Endothelial cell of umbilical vein (primary cell): Measurements from ENCODE around the gene CD8A. TPM values are rescaled to one million over a fixed set of nuclear protein-coding genes. Genes with fewer than 3 reads are reported as not detected.

Experiments
- BruUV-seq: library from RNA; stranded (reverse); fragments of 400-500 nt; replicated peaks from 2 replicates; lab custom pipeline; 2021; lab: Mats Ljungman, UMichigan
- CTCF ChIA-PET: fragments of 300-600, 350-600 bp; sonication (Branson Sonifier 250); formaldehyde crosslinking; loops from one replicate; lab custom pipeline; 2021; ENCODE audit warnings: antibody characterized with exemption, inconsistent platforms; lab: Charles Lee
- POLR2A ChIA-PET: fragments of 300-600, 350-600 bp; sonication (Branson Sonifier 250); formaldehyde crosslinking; loops from one replicate; lab custom pipeline; 2021; ENCODE audit warnings: antibody characterized with exemption, inconsistent platforms; lab: Charles Lee
- DNase-seq: peaks from one replicate; pipeline ENCODE4 v3.0.0-alpha.2; 2011; ENCODE audit warnings: low read depth, low spot score
- FAIRE-seq: peaks from 2 replicates; lab custom pipeline; 2011; peaks lifted over from hg19 to GRCh38; lab: Jason Lieb, UNC
- H2AFZ ChIP-seq: 2 replicates; pipeline ENCODE4 v1.6.0; 2012; ENCODE audit warnings: low read depth, low read length, control low read depth, inconsistent platforms
- H3K27ac ChIP-seq: 2 replicates; pipeline ENCODE4 v1.5.1; 2011; ENCODE audit warnings: low read depth, mild to moderate bottlenecking, control low read depth, low read length, moderate library complexity; ENCODE audit not compliant: insufficient read depth
- H3K27me3 ChIP-seq, 2 experiments: 2 replicates each; pipeline versions ENCODE4 v1.6.0 to v1.6.1; 2011; ENCODE audit warnings: low read length in 2 of 2, mixed read lengths in 1 of 2; ENCODE audit not compliant: control insufficient read depth in 2 of 2, insufficient read depth in 2 of 2
- H3K36me3 ChIP-seq, 2 experiments: 2 replicates in 1 of 2; 3 replicates in 1 of 2; pipeline ENCODE4 v1.5.1; 2011; ENCODE audit warnings: low read length in 2 of 2, mild to moderate bottlenecking in 1 of 2, moderate library complexity in 1 of 2; ENCODE audit not compliant: control insufficient read depth in 2 of 2, insufficient read depth in 2 of 2; ENCODE audit errors: extremely low read depth in 1 of 2
- H3K4me1 ChIP-seq: 3 replicates; pipeline ENCODE4 v1.5.1; 2011; ENCODE audit warnings: mild to moderate bottlenecking, low read length; ENCODE audit not compliant: control insufficient read depth, insufficient read depth; ENCODE audit errors: extremely low read depth
- H3K4me2 ChIP-seq: 2 replicates; pipeline ENCODE4 v1.6.1; 2011; ENCODE audit warnings: low read length, control low read depth, mixed read lengths; ENCODE audit not compliant: insufficient read depth
- H3K4me3 ChIP-seq, 3 experiments: fragments of 200-600 bp in 1 of 3; sonication (generic), shearing (Covaris generic) in 1 of 3; replicated peaks in 1 of 3; 2 replicates each; pipeline ENCODE4 v1.5.1; 2011 to 2016; ENCODE audit warnings: control low read depth in 3 of 3, low read length in 3 of 3, mild to moderate bottlenecking in 2 of 3, inconsistent platforms in 1 of 3, low read depth in 1 of 3, moderate library complexity in 1 of 3; ENCODE audit not compliant: insufficient read depth in 1 of 3
- H3K79me2 ChIP-seq: 2 replicates; pipeline ENCODE4 v1.6.0; 2012; ENCODE audit warnings: low read length, inconsistent platforms; ENCODE audit not compliant: control insufficient read depth, insufficient read depth
- H3K9ac ChIP-seq: replicated peaks from 2 replicates; pipeline ENCODE3; 2011; ENCODE audit warnings: low read length, control low read depth; ENCODE audit not compliant: insufficient read depth; ENCODE audit errors: extremely low read depth
- H3K9me1 ChIP-seq: replicated peaks from 3 replicates; pipeline ENCODE4 v1.6.0; 2011; ENCODE audit warnings: mild to moderate bottlenecking, low read length; ENCODE audit not compliant: control insufficient read depth, insufficient read depth; ENCODE audit errors: extremely low read depth
- H3K9me3 ChIP-seq: replicated peaks from 2 replicates; pipeline ENCODE4 v1.5.1; 2012; ENCODE audit warnings: low read length, inconsistent platforms; ENCODE audit not compliant: control insufficient read depth, insufficient read depth
- H4K20me1 ChIP-seq: replicated peaks from 2 replicates; pipeline ENCODE3; 2011; ENCODE audit warnings: mild to moderate bottlenecking, low read length; ENCODE audit not compliant: control insufficient read depth, insufficient read depth; ENCODE audit errors: extremely low read depth
- EZH2 ChIP-seq: IDR thresholded peaks from 2 replicates; pipeline ENCODE4 v1.6.1; 2012; ENCODE audit warnings: borderline replicate concordance, low read depth, mild to moderate bottlenecking, moderate library complexity, low read length, inconsistent platforms; ENCODE audit not compliant: severe bottlenecking
- FOS ChIP-seq: IDR thresholded peaks from 2 replicates; pipeline ENCODE4 v1.6.1; 2011; ENCODE audit warnings: mild to moderate bottlenecking, low read length, moderate library complexity, borderline replicate concordance; ENCODE audit not compliant: insufficient read depth
- GATA2 ChIP-seq: IDR thresholded peaks from 2 replicates; pipeline ENCODE4 v1.7.0; 2011; ENCODE audit warnings: low read depth, mild to moderate bottlenecking, moderate library complexity, mixed read lengths, low read length; ENCODE audit not compliant: insufficient read length, insufficient read depth
- JUN ChIP-seq: IDR thresholded peaks from 2 replicates; pipeline ENCODE4 v1.6.1; 2011; ENCODE audit warnings: borderline replicate concordance, low read depth; ENCODE audit not compliant: insufficient read length, insufficient read depth
- MAX ChIP-seq: IDR thresholded peaks from 2 replicates; pipeline ENCODE4 v1.6.1; 2011; ENCODE audit not compliant: insufficient read depth, insufficient read length
- MYC ChIP-seq: IDR thresholded peaks from one replicate; pipeline ENCODE4 v1.6.1; 2011; ENCODE audit warnings: mild to moderate bottlenecking, low read depth, low read length
- POLR2A ChIP-seq: IDR thresholded peaks from 2 replicates; pipeline ENCODE4 v1.6.1; 2012; ENCODE audit warnings: low read depth, mild to moderate bottlenecking, control low read depth, low read length
- POLR2AphosphoS5 ChIP-seq: IDR thresholded peaks from 2 replicates; pipeline ENCODE4 v1.6.1; 2012; ENCODE audit warnings: low read depth, mild to moderate bottlenecking, control low read depth, low read length, moderate library complexity; ENCODE audit not compliant: insufficient read depth
- dilution Hi-C: fragments of 300-500 bp; cut with MboI; formaldehyde crosslinking; loops from one replicate; pipeline ENCODE4 v1.15.0; 2019; ENCODE audit warnings: low sequenced_read_pairs; ENCODE audit not compliant: extremely low pct_ligation_motif_present
- intact Hi-C: fragments of 100-400 bp; cut with micrococcal nuclease; formaldehyde crosslinking; loops from one replicate; pipeline ENCODE4 v1.10.0; 2022
- polyA plus RNA-seq, 4 experiments: library from polyadenylated mRNA; depleted of rRNA in 3 of 4; stranded (reverse) in 3 of 4; unstranded in 1 of 4; fragments of >200 nt; gene quantifications; 2 replicates each; pipeline versions ENCODE4 v1.2.1 to v1.2.3, GENCODE V29; 2011 to 2012; ENCODE audit warnings: missing spikeins in 1 of 4
- total RNA-seq: library from RNA; stranded (reverse); gene quantifications from 2 replicates; pipeline ENCODE4 v1.2.3, GENCODE V29; 2021
- TF ChIP-seq, protein P1 (sequence below), 2 donors: IDR thresholded peaks; 1 replicate in 1 of 2; 2 replicates in 1 of 2; pipeline ENCODE4 v1.5.1; 2011; ENCODE audit warnings: low read length in 2 of 2, mild to moderate bottlenecking in 2 of 2, moderate library complexity in 2 of 2, control low read depth in 1 of 2, inconsistent platforms in 1 of 2, low read depth in 1 of 2; ENCODE audit not compliant: insufficient read depth in 1 of 2; ENCODE audit errors: extremely low read depth in 1 of 2

CD8A gene
- total and polyA plus RNA-seq, 2 donors (not counting 3 experiments of a cell fraction or from before 2014, with no cell fraction given) = not detected

GRCh38 chr2:86787736-86788135, 3.0 kb downstream of the CD8A start:
- Histone ChIP-seq H3K36me3 (no peaks in the 10 kb centered on the region), H3K9ac (no peak overlapping the region), H3K9me1 (no peaks in the 10 kb centered on the region), H3K4me1 (no peaks in the 10 kb centered on the region), H3K4me2 (no peak overlapping the region), H2AFZ (no peak overlapping the region), H3K4me3 (no peak overlapping the region), H3K79me2 (no peaks in the 10 kb centered on the region), H4K20me1 (no peaks in the 10 kb centered on the region), H3K9me3 (no peaks in the 10 kb centered on the region), H3K27me3 (peaks cover 42 to 57% of the 10 kb centered on the region in 2 experiments), H3K27ac (no peak overlapping the region)
- ChIA-PET CTCF (interaction anchor here (0.9 kb wide), 1 partner anchor 8 kb away, joined by 3 read pairs; no protein-coding TSS in a partner anchor), POLR2A (no interaction called here)
- TF ChIP-seq MYC = no peak
- no peak for TF ChIP-seq FOS
- TF ChIP-seq JUN = no peak
- no peak for TF ChIP-seq GATA2
- no peak for TF ChIP-seq EZH2
- TF ChIP-seq POLR2AphosphoS5 = no peak
- no peak for TF ChIP-seq POLR2A
- no peak for TF ChIP-seq MAX
- TF ChIP-seq, protein P1, sequence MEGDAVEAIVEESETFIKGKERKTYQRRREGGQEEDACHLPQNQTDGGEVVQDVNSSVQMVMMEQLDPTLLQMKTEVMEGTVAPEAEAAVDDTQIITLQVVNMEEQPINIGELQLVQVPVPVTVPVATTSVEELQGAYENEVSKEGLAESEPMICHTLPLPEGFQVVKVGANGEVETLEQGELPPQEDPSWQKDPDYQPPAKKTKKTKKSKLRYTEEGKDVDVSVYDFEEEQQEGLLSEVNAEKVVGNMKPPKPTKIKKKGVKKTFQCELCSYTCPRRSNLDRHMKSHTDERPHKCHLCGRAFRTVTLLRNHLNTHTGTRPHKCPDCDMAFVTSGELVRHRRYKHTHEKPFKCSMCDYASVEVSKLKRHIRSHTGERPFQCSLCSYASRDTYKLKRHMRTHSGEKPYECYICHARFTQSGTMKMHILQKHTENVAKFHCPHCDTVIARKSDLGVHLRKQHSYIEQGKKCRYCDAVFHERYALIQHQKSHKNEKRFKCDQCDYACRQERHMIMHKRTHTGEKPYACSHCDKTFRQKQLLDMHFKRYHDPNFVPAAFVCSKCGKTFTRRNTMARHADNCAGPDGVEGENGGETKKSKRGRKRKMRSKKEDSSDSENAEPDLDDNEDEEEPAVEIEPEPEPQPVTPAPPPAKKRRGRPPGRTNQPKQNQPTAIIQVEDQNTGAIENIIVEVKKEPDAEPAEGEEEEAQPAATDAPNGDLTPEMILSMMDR (IDR thresholded peaks at IDR 0.05; ENCODE audit: extremely low read depth in 1 of 2, insufficient read depth in 1 of 2, low read depth in 1 of 2, low read length in 2 of 2) = no peak
- intact Hi-C loops (no loop called here), dilution Hi-C loops (no loop called here)
- FAIRE-seq = no peak
- DNase-seq = no peak
- no TSS peak for BruUV-seq
